GM12878 (cell line): Measurements from ENCODE around the gene THSD4. TPM values are rescaled to one million over a fixed set of nuclear protein-coding genes. Genes with fewer than 3 reads are reported as not detected.

Experiments
- ATAC-seq: fragments of 200-7000 bp; cut with Tn5 transposase; 3 replicates; pipeline ENCODE4 v1.9.1; 2020; ENCODE audit warnings: mild to moderate bottlenecking, moderate library complexity
- BruUV-seq: library from RNA; stranded (reverse); fragments of 400-500 nt; replicated peaks from 2 replicates; lab custom pipeline; 2021; lab: Mats Ljungman, UMichigan
- CTCF ChIA-PET: fragments of 300-600 bp; sonication (Branson Sonifier 250); formaldehyde crosslinking; extraction: SDS; loops from one replicate; lab custom pipeline; 2021; ENCODE audit warnings: inconsistent platforms; lab: Yijun Ruan, JAX
- POLR2A ChIA-PET: fragments of 350-600 bp; formaldehyde crosslinking; extraction: SDS; loops from one replicate; lab custom pipeline; 2021; ENCODE audit warnings: inconsistent platforms; lab: Charles Lee
- RAD21 ChIA-PET: fragments of 300-600 bp; sonication (Branson Sonifier 250); formaldehyde crosslinking; loops from one replicate; lab custom pipeline; 2023; ENCODE audit warnings: antibody characterized with exemption; ENCODE audit not compliant: unreplicated experiment; lab: Charles Lee
- SMC1A ChIA-PET: fragments of 300-600 bp; sonication (Branson Sonifier 250); formaldehyde crosslinking; loops from one replicate; lab custom pipeline; 2023; ENCODE audit not compliant: unreplicated experiment, uncharacterized antibody; lab: Charles Lee
- DNase-seq: peaks from one replicate; pipeline ENCODE4 v3.0.0-alpha.2; 2011; ENCODE audit warnings: low read depth, low spot score
- FAIRE-seq: peaks from 3 replicates; lab custom pipeline; 2011; peaks lifted over from hg19 to GRCh38; lab: Jason Lieb, UNC
- H2AFZ ChIP-seq: 2 replicates; pipeline ENCODE4 v1.6.0; 2011; ENCODE audit warnings: low read depth, low read length, control low read depth; ENCODE audit not compliant: control insufficient read depth
- H3K27ac ChIP-seq: 2 replicates; pipeline ENCODE4 v1.5.1; 2011; ENCODE audit warnings: control low read depth; ENCODE audit not compliant: control insufficient read depth, insufficient read depth
- H3K27me3 ChIP-seq, 2 experiments: replicated peaks in 1 of 2; 2 replicates each; pipeline versions ENCODE4 v1.6.0 to v1.6.1; 2011; ENCODE audit warnings: low read length in 1 of 2; ENCODE audit not compliant: control insufficient read depth in 2 of 2, insufficient read depth in 2 of 2
- H3K36me3 ChIP-seq, 2 experiments: 2 replicates each; pipeline ENCODE4 v1.5.1; 2011; ENCODE audit warnings: low read length in 1 of 2; ENCODE audit not compliant: control insufficient read depth in 2 of 2, insufficient read depth in 2 of 2
- H3K4me1 ChIP-seq: 2 replicates; pipeline ENCODE4 v1.6.1; 2011; ENCODE audit warnings: mild to moderate bottlenecking, low read length, moderate library complexity, mixed read lengths; ENCODE audit not compliant: control insufficient read depth, insufficient read depth
- H3K4me2 ChIP-seq: 2 replicates; pipeline ENCODE4 v1.6.0; 2011; ENCODE audit warnings: control low read depth; ENCODE audit not compliant: control insufficient read depth, insufficient read depth
- H3K4me3 ChIP-seq: fragments of 200-600 bp; sonication (generic); 2 replicates; pipeline ENCODE4 v1.5.1; 2016
- H3K79me2 ChIP-seq: 2 replicates; pipeline ENCODE4 v1.6.0; 2011; ENCODE audit warnings: low read length; ENCODE audit not compliant: control insufficient read depth, insufficient read depth
- H3K9ac ChIP-seq: 2 replicates; pipeline ENCODE4 v1.8.0; 2011; ENCODE audit warnings: low read length, control low read depth, mixed read lengths; ENCODE audit not compliant: control insufficient read depth, insufficient read depth
- H3K9me3 ChIP-seq: replicated peaks from 3 replicates; pipeline ENCODE4 v1.5.1; 2011; ENCODE audit warnings: mild to moderate bottlenecking, low read length; ENCODE audit not compliant: control insufficient read depth, insufficient read depth
- H4K20me1 ChIP-seq: 2 replicates; pipeline ENCODE4 v1.6.0; 2011; ENCODE audit not compliant: control insufficient read depth, insufficient read depth
- BMI1 ChIP-seq: fragments of 450-650 bp; IDR thresholded peaks from 2 replicates; pipeline ENCODE4 v1.6.1; 2016; ENCODE audit warnings: mild to moderate bottlenecking, moderate library complexity, borderline replicate concordance
- CREB1 ChIP-seq: IDR thresholded peaks from 2 replicates; pipeline ENCODE4 v1.6.1; 2012; ENCODE audit warnings: low read depth, mild to moderate bottlenecking, inconsistent platforms
- FOXK2 ChIP-seq: fragments of 450-650 bp; IDR thresholded peaks from 2 replicates; pipeline ENCODE4 v1.6.1; 2017; ENCODE audit warnings: mild to moderate bottlenecking, moderate library complexity
- SP1 ChIP-seq: IDR thresholded peaks from one replicate; pipeline ENCODE4 v1.6.1; 2011; ENCODE audit warnings: low read depth, low read length
- TCF12 ChIP-seq: IDR thresholded peaks from 2 replicates; pipeline ENCODE4 v1.6.1; 2011; ENCODE audit warnings: low read depth, mild to moderate bottlenecking, low read length
- ZNF24 ChIP-seq: fragments of 450-650 bp; IDR thresholded peaks from 2 replicates; pipeline ENCODE4 v1.6.1; 2017; ENCODE audit warnings: antibody characterized with exemption, mild to moderate bottlenecking
- ZSCAN29 ChIP-seq: fragments of 450-650 bp; IDR thresholded peaks from 2 replicates; pipeline ENCODE4 v1.6.1; 2017; ENCODE audit warnings: mild to moderate bottlenecking, moderate library complexity
- WGBS: methylation state at CpG from one replicate; pipeline ENCODE4 v1.1.6; 2016; ENCODE audit warnings: low lambda C conversion rate; ENCODE audit not compliant: insufficient replicate concordance, insufficient coverage; ENCODE audit errors: missing lambda C conversion rate; 5-methylcytosine and 5-hydroxymethylcytosine counted together
- in situ Hi-C: fragments of 300-500 bp; cut with MboI; formaldehyde crosslinking; loops from 9 replicates; pipeline ENCODE4 v1.14.3; 2018; ENCODE audit warnings: mixed read lengths
- intact Hi-C: fragments of 100-400 bp; cut with micrococcal nuclease; formaldehyde crosslinking; loops from one replicate; pipeline ENCODE4 v1.14.2; 2022; ENCODE audit not compliant: unreplicated experiment
- polyA plus RNA-seq, 11 experiments: library from polyadenylated mRNA; depleted of rRNA in 4 of 11; unstranded in 6 of 11; stranded (reverse) in 5 of 11; fragments of >200 nt; fragmentation: Nextera tagmentation in 4 of 11; fragmentation: Illumina TruSeq in 1 of 11; extraction: Ambion mirVana in 4 of 11; extraction: Trizol in 1 of 11; gene quantifications; 1 replicate in 1 of 11; 2 replicates in 10 of 11; pipeline versions ENCODE4 v1.2.1 to v1.2.3, GENCODE V29; 2011 to 2016; ENCODE audit warnings: inconsistent platforms in 2 of 11, missing spikeins in 2 of 11, low read depth in 1 of 11
- total RNA-seq, 4 experiments: library from RNA; depleted of rRNA in 3 of 4; stranded (reverse); fragments of >200 nt in 3 of 4; fragmentation: Illumina TruSeq in 1 of 4; extraction: Trizol in 1 of 4; gene quantifications; 2 replicates each; pipeline versions ENCODE4 v1.2.1 to v1.2.3, GENCODE V29; 2013 to 2021
- TF ChIP-seq, protein P1 (sequence below): fragments of 450-650 bp; formaldehyde crosslinking; IDR thresholded peaks from 2 replicates; pipeline ENCODE4 v1.5.0; 2022; ENCODE audit warnings: mild to moderate bottlenecking, missing genetic modification characterization
- TF ChIP-seq, protein P2 (sequence below): fragments of 450-650 bp; formaldehyde crosslinking; IDR thresholded peaks from 2 replicates; pipeline ENCODE4 v1.4.0; 2020; ENCODE audit warnings: mild to moderate bottlenecking, moderate library complexity
- TF ChIP-seq, protein P3 (sequence below): fragments of 450-650 bp; IDR thresholded peaks from 2 replicates; pipeline ENCODE4 v1.6.1; 2018; ENCODE audit warnings: borderline replicate concordance, mild to moderate bottlenecking; ENCODE audit not compliant: partially characterized antibody
- TF ChIP-seq, protein P4 (sequence below): fragments of 450-650 bp; IDR thresholded peaks from 2 replicates; pipeline ENCODE4 v1.6.1; 2017; ENCODE audit warnings: mild to moderate bottlenecking, moderate library complexity

The THSD4 gene
- total and polyA plus RNA-seq, 10 of the 15 experiments (the other 5 are each of a cell fraction or from before 2014, with no cell fraction given), result 0.04 to 0.13 (median 0.05) TPM; not detected in 7

DNA sequence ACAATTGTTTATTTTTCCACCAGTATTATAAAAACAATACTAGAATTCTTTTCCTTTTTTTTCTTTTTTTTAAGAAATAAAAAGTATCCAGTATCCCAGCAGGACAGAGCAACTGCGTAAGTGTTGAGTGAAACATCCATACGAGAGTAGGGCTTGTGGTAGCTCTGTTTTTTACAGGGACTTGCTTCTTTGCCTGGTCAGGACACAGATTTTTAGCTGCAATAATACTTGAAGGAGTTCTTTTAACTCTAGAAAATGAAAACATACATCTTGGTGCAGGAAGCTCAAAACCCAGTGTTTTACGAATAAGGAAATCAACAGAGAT, 397.4 kb downstream of the THSD4 start:
- Histone ChIP-seq H3K4me2 (no peak overlapping the region), H3K9me3 (no peaks in the 10 kb centered on the region), H3K36me3 (no peaks in the 10 kb centered on the region), H3K9ac (no peak overlapping the region), H2AFZ (no peak overlapping the region), H3K4me1 (peaks cover 11% of the 10 kb centered on the region), H4K20me1 (no peaks in the 10 kb centered on the region; the same call in 1 of the 2 replicates), H3K4me3 (no peak overlapping the region), H3K79me2 (no peaks in the 10 kb centered on the region), H3K27ac (no peak overlapping the region), H3K27me3 (0 out of 4 replicates have a peak, but pooled peaks cover 0 to 6% of the 10 kb centered on the region in 2 experiments)
- FAIRE-seq (no peak), ATAC-seq (no peak), DNase-seq (no peak)
- ChIA-PET RAD21 (no interaction called here), SMC1A (no interaction called here), CTCF (no interaction called here), POLR2A (no interaction called here)
- in situ Hi-C loops, result no loop called here
- BruUV-seq, result no TSS peak
- intact Hi-C loops, result no loop called here
- 25% methylated on average over 3 of the region's 3 CpGs for WGBS
- TF ChIP-seq ZSCAN29 (no peak), ZNF24 (no peak), CREB1 (no peak), TCF12 (no peak), SP1 (no peak), FOXK2 (no peak), BMI1 (no peak)
- TF ChIP-seq, protein P1, sequence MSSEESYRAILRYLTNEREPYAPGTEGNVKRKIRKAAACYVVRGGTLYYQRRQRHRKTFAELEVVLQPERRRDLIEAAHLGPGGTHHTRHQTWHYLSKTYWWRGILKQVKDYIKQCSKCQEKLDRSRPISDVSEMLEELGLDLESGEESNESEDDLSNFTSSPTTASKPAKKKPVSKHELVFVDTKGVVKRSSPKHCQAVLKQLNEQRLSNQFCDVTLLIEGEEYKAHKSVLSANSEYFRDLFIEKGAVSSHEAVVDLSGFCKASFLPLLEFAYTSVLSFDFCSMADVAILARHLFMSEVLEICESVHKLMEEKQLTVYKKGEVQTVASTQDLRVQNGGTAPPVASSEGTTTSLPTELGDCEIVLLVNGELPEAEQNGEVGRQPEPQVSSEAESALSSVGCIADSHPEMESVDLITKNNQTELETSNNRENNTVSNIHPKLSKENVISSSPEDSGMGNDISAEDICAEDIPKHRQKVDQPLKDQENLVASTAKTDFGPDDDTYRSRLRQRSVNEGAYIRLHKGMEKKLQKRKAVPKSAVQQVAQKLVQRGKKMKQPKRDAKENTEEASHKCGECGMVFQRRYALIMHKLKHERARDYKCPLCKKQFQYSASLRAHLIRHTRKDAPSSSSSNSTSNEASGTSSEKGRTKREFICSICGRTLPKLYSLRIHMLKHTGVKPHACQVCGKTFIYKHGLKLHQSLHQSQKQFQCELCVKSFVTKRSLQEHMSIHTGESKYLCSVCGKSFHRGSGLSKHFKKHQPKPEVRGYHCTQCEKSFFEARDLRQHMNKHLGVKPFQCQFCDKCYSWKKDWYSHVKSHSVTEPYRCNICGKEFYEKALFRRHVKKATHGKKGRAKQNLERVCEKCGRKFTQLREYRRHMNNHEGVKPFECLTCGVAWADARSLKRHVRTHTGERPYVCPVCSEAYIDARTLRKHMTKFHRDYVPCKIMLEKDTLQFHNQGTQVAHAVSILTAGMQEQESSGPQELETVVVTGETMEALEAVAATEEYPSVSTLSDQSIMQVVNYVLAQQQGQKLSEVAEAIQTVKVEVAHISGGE (CRISPR knock-in tag), result no peak
- TF ChIP-seq, protein P2, sequence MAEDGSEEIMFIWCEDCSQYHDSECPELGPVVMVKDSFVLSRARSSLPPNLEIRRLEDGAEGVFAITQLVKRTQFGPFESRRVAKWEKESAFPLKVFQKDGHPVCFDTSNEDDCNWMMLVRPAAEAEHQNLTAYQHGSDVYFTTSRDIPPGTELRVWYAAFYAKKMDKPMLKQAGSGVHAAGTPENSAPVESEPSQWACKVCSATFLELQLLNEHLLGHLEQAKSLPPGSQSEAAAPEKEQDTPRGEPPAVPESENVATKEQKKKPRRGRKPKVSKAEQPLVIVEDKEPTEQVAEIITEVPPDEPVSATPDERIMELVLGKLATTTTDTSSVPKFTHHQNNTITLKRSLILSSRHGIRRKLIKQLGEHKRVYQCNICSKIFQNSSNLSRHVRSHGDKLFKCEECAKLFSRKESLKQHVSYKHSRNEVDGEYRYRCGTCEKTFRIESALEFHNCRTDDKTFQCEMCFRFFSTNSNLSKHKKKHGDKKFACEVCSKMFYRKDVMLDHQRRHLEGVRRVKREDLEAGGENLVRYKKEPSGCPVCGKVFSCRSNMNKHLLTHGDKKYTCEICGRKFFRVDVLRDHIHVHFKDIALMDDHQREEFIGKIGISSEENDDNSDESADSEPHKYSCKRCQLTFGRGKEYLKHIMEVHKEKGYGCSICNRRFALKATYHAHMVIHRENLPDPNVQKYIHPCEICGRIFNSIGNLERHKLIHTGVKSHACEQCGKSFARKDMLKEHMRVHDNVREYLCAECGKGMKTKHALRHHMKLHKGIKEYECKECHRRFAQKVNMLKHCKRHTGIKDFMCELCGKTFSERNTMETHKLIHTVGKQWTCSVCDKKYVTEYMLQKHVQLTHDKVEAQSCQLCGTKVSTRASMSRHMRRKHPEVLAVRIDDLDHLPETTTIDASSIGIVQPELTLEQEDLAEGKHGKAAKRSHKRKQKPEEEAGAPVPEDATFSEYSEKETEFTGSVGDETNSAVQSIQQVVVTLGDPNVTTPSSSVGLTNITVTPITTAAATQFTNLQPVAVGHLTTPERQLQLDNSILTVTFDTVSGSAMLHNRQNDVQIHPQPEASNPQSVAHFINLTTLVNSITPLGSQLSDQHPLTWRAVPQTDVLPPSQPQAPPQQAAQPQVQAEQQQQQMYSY (CRISPR knock-in tag), result no peak
- TF ChIP-seq, protein P3, sequence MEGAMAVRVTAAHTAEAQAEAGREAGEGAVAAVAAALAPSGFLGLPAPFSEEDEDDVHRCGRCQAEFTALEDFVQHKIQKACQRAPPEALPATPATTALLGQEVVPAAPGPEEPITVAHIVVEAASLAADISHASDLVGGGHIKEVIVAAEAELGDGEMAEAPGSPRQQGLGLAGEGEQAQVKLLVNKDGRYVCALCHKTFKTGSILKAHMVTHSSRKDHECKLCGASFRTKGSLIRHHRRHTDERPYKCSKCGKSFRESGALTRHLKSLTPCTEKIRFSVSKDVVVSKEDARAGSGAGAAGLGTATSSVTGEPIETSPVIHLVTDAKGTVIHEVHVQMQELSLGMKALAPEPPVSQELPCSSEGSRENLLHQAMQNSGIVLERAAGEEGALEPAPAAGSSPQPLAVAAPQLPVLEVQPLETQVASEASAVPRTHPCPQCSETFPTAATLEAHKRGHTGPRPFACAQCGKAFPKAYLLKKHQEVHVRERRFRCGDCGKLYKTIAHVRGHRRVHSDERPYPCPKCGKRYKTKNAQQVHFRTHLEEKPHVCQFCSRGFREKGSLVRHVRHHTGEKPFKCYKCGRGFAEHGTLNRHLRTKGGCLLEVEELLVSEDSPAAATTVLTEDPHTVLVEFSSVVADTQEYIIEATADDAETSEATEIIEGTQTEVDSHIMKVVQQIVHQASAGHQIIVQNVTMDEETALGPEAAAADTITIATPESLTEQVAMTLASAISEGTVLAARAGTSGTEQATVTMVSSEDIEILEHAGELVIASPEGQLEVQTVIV, result no peak
- TF ChIP-seq, protein P4, sequence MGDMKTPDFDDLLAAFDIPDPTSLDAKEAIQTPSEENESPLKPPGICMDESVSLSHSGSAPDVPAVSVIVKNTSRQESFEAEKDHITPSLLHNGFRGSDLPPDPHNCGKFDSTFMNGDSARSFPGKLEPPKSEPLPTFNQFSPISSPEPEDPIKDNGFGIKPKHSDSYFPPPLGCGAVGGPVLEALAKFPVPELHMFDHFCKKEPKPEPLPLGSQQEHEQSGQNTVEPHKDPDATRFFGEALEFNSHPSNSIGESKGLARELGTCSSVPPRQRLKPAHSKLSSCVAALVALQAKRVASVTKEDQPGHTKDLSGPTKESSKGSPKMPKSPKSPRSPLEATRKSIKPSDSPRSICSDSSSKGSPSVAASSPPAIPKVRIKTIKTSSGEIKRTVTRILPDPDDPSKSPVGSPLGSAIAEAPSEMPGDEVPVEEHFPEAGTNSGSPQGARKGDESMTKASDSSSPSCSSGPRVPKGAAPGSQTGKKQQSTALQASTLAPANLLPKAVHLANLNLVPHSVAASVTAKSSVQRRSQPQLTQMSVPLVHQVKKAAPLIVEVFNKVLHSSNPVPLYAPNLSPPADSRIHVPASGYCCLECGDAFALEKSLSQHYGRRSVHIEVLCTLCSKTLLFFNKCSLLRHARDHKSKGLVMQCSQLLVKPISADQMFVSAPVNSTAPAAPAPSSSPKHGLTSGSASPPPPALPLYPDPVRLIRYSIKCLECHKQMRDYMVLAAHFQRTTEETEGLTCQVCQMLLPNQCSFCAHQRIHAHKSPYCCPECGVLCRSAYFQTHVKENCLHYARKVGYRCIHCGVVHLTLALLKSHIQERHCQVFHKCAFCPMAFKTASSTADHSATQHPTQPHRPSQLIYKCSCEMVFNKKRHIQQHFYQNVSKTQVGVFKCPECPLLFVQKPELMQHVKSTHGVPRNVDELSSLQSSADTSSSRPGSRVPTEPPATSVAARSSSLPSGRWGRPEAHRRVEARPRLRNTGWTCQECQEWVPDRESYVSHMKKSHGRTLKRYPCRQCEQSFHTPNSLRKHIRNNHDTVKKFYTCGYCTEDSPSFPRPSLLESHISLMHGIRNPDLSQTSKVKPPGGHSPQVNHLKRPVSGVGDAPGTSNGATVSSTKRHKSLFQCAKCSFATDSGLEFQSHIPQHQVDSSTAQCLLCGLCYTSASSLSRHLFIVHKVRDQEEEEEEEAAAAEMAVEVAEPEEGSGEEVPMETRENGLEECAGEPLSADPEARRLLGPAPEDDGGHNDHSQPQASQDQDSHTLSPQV, result no peak
